ENCODE measurements around the gene USP31.
"Not testable (repeated sequence)": the region's sequence is repeated elsewhere in the genome, so short reads cannot be mapped to it uniquely, and the experiment has no call there.

DNA sequence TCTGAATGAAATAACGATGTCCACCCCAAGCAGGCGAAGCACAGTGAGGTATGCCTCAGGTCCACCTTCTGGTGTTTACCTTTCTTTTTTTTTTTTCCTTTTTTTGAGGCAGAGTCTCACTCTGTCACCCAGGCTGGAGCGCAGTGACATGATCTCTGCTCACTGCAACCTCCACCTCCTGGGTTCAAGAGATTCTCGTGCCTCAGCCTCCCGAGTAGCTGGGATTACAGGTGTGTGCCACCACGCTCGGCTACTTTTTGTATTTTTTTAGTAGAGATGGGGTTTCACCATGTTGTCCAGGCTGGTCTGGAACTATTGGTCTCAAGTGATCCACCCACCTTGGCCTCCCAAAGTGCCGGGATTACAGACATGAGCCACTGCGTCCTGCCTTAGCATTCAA, 4.9 kb downstream of the USP31 start:
- not testable (repeated sequence) for TF ChIP-seq EP300 (IDR thresholded peaks at IDR 0.05; ENCODE audit: low read depth); POLR2AphosphoS5 (IDR thresholded peaks at IDR 0.05); CTCF (IDR thresholded peaks at IDR 0.05); POLR2A (IDR thresholded peaks at IDR 0.05)
